A549 (cell line): ENCODE measurements around the gene UVRAG. TPM values are rescaled to one million over a fixed set of nuclear protein-coding genes. Genes with fewer than 3 reads are reported as not detected.
"Not testable (repeated sequence)": the region's sequence is repeated elsewhere in the genome, so short reads cannot be mapped to it uniquely, and the experiment has no call there.

Experiments
- ATAC-seq, 2 experiments: fragments of 200-7000 bp in 1 of 2; fragments of >200 bp in 1 of 2; cut with Nextera tagmentation in 1 of 2; cut with Tn5 transposase in 1 of 2; 3 replicates each; pipeline versions ENCODE4 v1.8.0 to v1.9.1; 2018 to 2020; ENCODE audit warnings: mild to moderate bottlenecking in 1 of 2, moderate library complexity in 1 of 2
- CTCF ChIA-PET: fragments of 300-600 bp; sonication (Branson Sonifier 250); formaldehyde crosslinking; extraction: SDS; loops from one replicate; lab custom pipeline; 2021; ENCODE audit warnings: antibody characterized with exemption, inconsistent platforms; lab: Yijun Ruan, JAX
- POLR2A ChIA-PET: fragments of 350-600 bp; formaldehyde crosslinking; extraction: SDS; loops from one replicate; lab custom pipeline; 2021; ENCODE audit warnings: antibody characterized with exemption, inconsistent platforms; lab: Yijun Ruan, JAX
- DNase-seq, 2 experiments: peaks; one replicate each; pipeline versions ENCODE4 v3.0.0 to v3.0.0-alpha.2; 2011 to 2016; ENCODE audit warnings: low read depth in 1 of 2, low spot score in 1 of 2
- FAIRE-seq: peaks from 2 replicates; lab custom pipeline; 2011; peaks lifted over from hg19 to GRCh38; lab: Jason Lieb, UNC
- H3K27ac ChIP-seq, 2 experiments: fragments of >200 bp; sonication (Bioruptor Twin); formaldehyde crosslinking; 3 replicates each; pipeline ENCODE4 v1.5.1; 2016 to 2017
- H3K4me1 ChIP-seq: fragments of >200 bp; sonication (Bioruptor Twin); formaldehyde crosslinking; 3 replicates; pipeline ENCODE4 v1.6.1; 2016
- H3K4me2 ChIP-seq: fragments of >200 bp; sonication (Bioruptor Twin); formaldehyde crosslinking; 3 replicates; pipeline ENCODE4 v1.6.1; 2016
- H3K4me3 ChIP-seq: fragments of >200 bp; sonication (Bioruptor Twin); formaldehyde crosslinking; 3 replicates; pipeline ENCODE4 v1.5.1; 2016
- H3K9me3 ChIP-seq: fragments of >200 bp; sonication (Bioruptor Twin); formaldehyde crosslinking; 3 replicates; pipeline ENCODE4 v1.6.1; 2016
- CBX8 ChIP-seq: fragments of 200-600 bp; sonication (generic); IDR thresholded peaks from 2 replicates; pipeline ENCODE4 v1.6.1; 2016
- EHF ChIP-seq: fragments of 250-450 bp; sonication (Bioruptor Pico); IDR thresholded peaks from 2 replicates; pipeline ENCODE4 v1.5.0; 2020; ENCODE audit warnings: mild to moderate bottlenecking
- EHMT2 ChIP-seq: fragments of 200-600 bp; sonication (generic); IDR thresholded peaks from 2 replicates; pipeline ENCODE4 v1.6.1; 2016; ENCODE audit warnings: antibody characterized with exemption, low read depth, mild to moderate bottlenecking, moderate library complexity
- FOXS1 ChIP-seq: fragments of 250-450 bp; sonication (Bioruptor Pico); IDR thresholded peaks from 2 replicates; pipeline ENCODE4 v1.5.0; 2020; ENCODE audit warnings: mild to moderate bottlenecking, moderate library complexity
- GATA3 ChIP-seq: IDR thresholded peaks from 2 replicates; pipeline ENCODE4 v1.6.1; 2012; ENCODE audit warnings: borderline replicate concordance
- HOXB13 ChIP-seq: fragments of 250-450 bp; sonication (Bioruptor Pico); IDR thresholded peaks from 2 replicates; pipeline ENCODE4 v1.5.0; 2020; ENCODE audit warnings: low read depth, mild to moderate bottlenecking, moderate library complexity
- JUNB ChIP-seq: fragments of >200 bp; sonication (Bioruptor Twin); formaldehyde crosslinking; IDR thresholded peaks from 2 replicates; pipeline ENCODE4 v1.6.1; 2016
- KDM1A ChIP-seq: fragments of 200-600 bp; sonication (generic); IDR thresholded peaks from 2 replicates; pipeline ENCODE4 v1.6.1; 2016; ENCODE audit warnings: low read depth, mild to moderate bottlenecking
- MAFK ChIP-seq: fragments of 450-650 bp; IDR thresholded peaks from 2 replicates; pipeline ENCODE4 v1.6.1; 2014; ENCODE audit not compliant: partially characterized antibody
- MAZ ChIP-seq: fragments of 150-350 bp; IDR thresholded peaks from 2 replicates; pipeline ENCODE4 v1.6.1; 2014; ENCODE audit warnings: antibody characterized with exemption, low read depth, low read length, borderline replicate concordance
- NFE2L2 ChIP-seq: fragments of 150-350 bp; conservative IDR thresholded peaks from 2 replicates; pipeline ENCODE4 v1.6.1; 2014; ENCODE audit warnings: low read length
- RAD21 ChIP-seq, 2 experiments: fragments of >200 bp in 1 of 2; sonication (Bioruptor Twin) in 1 of 2; formaldehyde crosslinking in 1 of 2; IDR thresholded peaks in 1 of 2; conservative IDR thresholded peaks in 1 of 2; 2 replicates in 1 of 2; 3 replicates in 1 of 2; pipeline ENCODE4 v1.6.1; 2012 to 2018; ENCODE audit warnings: inconsistent platforms in 1 of 2
- RARB ChIP-seq: fragments of 250-450 bp; sonication (Bioruptor Pico); IDR thresholded peaks from 2 replicates; pipeline ENCODE4 v1.8.0; 2021; ENCODE audit warnings: mild to moderate bottlenecking, moderate library complexity
- RCOR1 ChIP-seq: fragments of 150-350 bp; IDR thresholded peaks from 2 replicates; pipeline ENCODE4 v1.6.1; 2014; ENCODE audit warnings: antibody characterized with exemption, low read length, low read depth
- RFX5 ChIP-seq: fragments of 450-650 bp; IDR thresholded peaks from 2 replicates; pipeline ENCODE4 v1.7.1; 2014; ENCODE audit warnings: antibody characterized with exemption, mild to moderate bottlenecking, moderate library complexity
- ZC3H11A ChIP-seq: fragments of 450-650 bp; IDR thresholded peaks from 2 replicates; pipeline ENCODE4 v1.6.1; 2014; ENCODE audit warnings: antibody characterized with exemption, mild to moderate bottlenecking
- ZNF302 ChIP-seq: fragments of 250-450 bp; sonication (Bioruptor Pico); IDR thresholded peaks from 2 replicates; pipeline ENCODE4 v1.9.0; 2021; ENCODE audit warnings: inconsistent platforms, mild to moderate bottlenecking, moderate library complexity
- ZSCAN20 ChIP-seq: fragments of 250-450 bp; sonication (Bioruptor Pico); IDR thresholded peaks from 2 replicates; pipeline ENCODE4 v1.8.0; 2022; ENCODE audit warnings: mild to moderate bottlenecking, moderate library complexity
- WGBS: methylation state at CpG from one replicate; pipeline ENCODE4 v1.1.6; 2017; ENCODE audit errors: missing lambda C conversion rate; 5-methylcytosine and 5-hydroxymethylcytosine counted together
- polyA plus RNA-seq, 4 experiments: library from polyadenylated mRNA; depleted of rRNA in 3 of 4; stranded (reverse); fragments of >200 nt; fragmentation: RNase III in 1 of 4; extraction: RNeasy Plus Mini Kit Qiagen cat#74134 plus additional on column Dnase treatment in 1 of 4; gene quantifications; 2 replicates in 3 of 4; 3 replicates in 1 of 4; pipeline ENCODE4 v1.2.3, GENCODE V29; 2011 to 2017
- TF ChIP-seq, protein P1 (sequence below): fragments of 200-600 bp; sonication (generic); IDR thresholded peaks from 2 replicates; pipeline ENCODE4 v1.6.1; 2016; ENCODE audit warnings: antibody characterized with exemption, mild to moderate bottlenecking, moderate library complexity
- TF ChIP-seq, protein P2 (sequence below): fragments of >200 bp; sonication (Bioruptor Twin); formaldehyde crosslinking; IDR thresholded peaks from 3 replicates; pipeline ENCODE4 v1.5.1; 2016
- TF ChIP-seq, protein P3 (sequence below): fragments of 250-450 bp; sonication (Bioruptor Pico); IDR thresholded peaks from 2 replicates; pipeline ENCODE4 v1.5.0; 2020; ENCODE audit warnings: low read depth, mild to moderate bottlenecking, moderate library complexity
- TF ChIP-seq, protein P4 (sequence below): IDR thresholded peaks from 2 replicates; pipeline ENCODE4 v1.6.1; 2012
- TF ChIP-seq, protein P5 (sequence below): IDR thresholded peaks from 2 replicates; pipeline ENCODE4 v1.6.1; 2012; ENCODE audit warnings: low read depth, borderline replicate concordance
- TF ChIP-seq, protein P6 (sequence below): IDR thresholded peaks from 2 replicates; pipeline ENCODE4 v1.6.1; 2012

Gene UVRAG
- polyA plus RNA-seq, 2 of the 4 experiments (the other 2 are of a cell fraction): 6.1 to 14.1 TPM

DNA sequence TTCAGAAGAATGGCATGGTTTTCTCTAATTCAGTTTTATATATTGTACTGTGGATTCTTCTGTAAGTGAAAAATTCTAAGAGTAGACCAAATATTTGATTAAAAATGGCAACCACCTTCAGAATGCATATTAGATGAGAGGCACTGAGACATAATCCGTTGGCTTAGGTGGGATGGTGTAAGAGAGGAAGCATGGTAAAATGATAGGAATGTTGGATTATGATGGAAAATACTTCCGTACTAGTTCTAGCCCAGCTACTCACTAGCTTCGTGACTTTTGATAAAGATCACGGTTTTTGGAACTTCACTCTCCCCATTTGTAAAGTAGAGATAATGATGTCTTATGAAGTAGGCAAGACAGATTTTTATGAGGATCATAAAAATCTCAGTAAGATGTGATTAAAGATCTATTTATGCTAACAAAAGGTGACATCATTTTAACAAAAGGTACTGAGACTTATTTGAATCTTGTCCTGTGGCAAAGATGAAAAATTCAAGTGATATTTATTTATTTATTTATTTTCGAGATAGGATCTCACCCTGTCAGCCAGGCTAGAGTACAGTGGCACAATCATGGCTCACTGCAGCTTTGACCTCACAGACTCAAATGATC is 37.5 kb downstream of the UVRAG start:
- FAIRE-seq: no peak
- no peak overlapping the region for H3K27ac ChIP-seq
- no peak overlapping the region for H3K4me2 ChIP-seq
- DNase-seq: no peak
- H3K9me3 ChIP-seq: no peaks in the 10 kb centered on the region
- WGBS: 84% methylated on average over 5 of the region's 5 CpGs
- H3K4me3 ChIP-seq: no peak overlapping the region
- no peak for ATAC-seq
- H3K4me1 ChIP-seq: no peaks in the 10 kb centered on the region
- TF ChIP-seq ZNF302: no peak
- no peak for TF ChIP-seq EHMT2
- no peak for TF ChIP-seq HOXB13
- no peak for TF ChIP-seq RARB (CRISPR knock-in tag)
- no peak for TF ChIP-seq JUNB
- TF ChIP-seq NFE2L2: no peak
- TF ChIP-seq, protein P1, sequence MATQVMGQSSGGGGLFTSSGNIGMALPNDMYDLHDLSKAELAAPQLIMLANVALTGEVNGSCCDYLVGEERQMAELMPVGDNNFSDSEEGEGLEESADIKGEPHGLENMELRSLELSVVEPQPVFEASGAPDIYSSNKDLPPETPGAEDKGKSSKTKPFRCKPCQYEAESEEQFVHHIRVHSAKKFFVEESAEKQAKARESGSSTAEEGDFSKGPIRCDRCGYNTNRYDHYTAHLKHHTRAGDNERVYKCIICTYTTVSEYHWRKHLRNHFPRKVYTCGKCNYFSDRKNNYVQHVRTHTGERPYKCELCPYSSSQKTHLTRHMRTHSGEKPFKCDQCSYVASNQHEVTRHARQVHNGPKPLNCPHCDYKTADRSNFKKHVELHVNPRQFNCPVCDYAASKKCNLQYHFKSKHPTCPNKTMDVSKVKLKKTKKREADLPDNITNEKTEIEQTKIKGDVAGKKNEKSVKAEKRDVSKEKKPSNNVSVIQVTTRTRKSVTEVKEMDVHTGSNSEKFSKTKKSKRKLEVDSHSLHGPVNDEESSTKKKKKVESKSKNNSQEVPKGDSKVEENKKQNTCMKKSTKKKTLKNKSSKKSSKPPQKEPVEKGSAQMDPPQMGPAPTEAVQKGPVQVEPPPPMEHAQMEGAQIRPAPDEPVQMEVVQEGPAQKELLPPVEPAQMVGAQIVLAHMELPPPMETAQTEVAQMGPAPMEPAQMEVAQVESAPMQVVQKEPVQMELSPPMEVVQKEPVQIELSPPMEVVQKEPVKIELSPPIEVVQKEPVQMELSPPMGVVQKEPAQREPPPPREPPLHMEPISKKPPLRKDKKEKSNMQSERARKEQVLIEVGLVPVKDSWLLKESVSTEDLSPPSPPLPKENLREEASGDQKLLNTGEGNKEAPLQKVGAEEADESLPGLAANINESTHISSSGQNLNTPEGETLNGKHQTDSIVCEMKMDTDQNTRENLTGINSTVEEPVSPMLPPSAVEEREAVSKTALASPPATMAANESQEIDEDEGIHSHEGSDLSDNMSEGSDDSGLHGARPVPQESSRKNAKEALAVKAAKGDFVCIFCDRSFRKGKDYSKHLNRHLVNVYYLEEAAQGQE: no peak
- no peak for TF ChIP-seq EHF (CRISPR knock-in tag)
- TF ChIP-seq, all 56 proteins: peak for 0
- ChIA-PET CTCF (interaction anchor here (1.5 to 5.7 kb wide), 2 partner anchors 15 to 37 kb away, joined by 4 to 37 read pairs; partner anchors contain the start of gene UVRAG), POLR2A (no interaction called here)

DNA sequence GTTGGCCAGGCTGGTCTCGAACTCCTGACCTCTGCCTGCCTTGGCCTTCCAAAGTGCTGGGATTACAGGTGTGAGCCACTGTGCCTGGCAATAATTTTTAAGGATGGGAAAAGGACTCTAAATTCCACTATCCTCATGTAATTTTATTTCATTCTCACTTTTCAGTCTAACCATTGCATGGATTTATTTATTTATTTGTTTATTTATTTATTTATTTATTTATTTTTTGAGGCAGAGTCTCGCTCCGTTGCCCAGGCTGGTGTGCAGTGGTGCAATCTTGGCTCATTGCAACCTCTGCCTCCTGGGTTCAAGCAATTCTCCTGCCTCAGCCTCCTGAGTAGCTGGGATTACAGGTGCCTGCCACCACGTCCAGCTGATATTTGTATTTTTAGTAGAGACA is 38.6 kb downstream of the UVRAG start:
- CTCF ChIA-PET: interaction anchor here (0.6 to 5.7 kb wide), 2 partner anchors 14 to 26 kb away, joined by 3 to 37 read pairs; no protein-coding TSS in a partner anchor
- H3K27ac ChIP-seq, POLR2A ChIA-PET, ATAC-seq, H3K9me3 ChIP-seq, H3K4me2 ChIP-seq, H3K4me1 ChIP-seq, H3K4me3 ChIP-seq, FAIRE-seq, DNase-seq: not testable (repeated sequence)
- 97% methylated on average over 4 of the region's 4 CpGs for WGBS
- peak; percentile 60 for TF ChIP-seq ZC3H11A

DNA sequence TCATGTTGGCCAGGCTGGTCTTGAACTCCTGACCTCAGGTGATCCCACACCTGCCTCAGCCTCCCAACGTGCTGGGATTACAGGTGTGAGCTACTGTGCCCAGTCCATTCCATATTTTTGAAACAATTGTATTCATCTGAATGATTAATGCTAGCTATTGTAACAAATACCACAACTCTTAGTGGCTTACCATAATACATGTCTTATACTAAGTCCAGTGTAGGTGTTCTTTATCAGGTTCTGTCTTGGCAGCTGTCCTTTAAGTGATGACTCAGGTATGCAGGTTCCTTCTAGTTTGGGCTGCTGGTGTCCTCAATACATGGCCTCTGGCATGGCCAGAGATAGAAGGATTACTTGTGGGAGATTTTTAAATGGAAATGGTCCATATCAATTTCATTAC is 39.0 kb downstream of the UVRAG start:
- TF ChIP-seq ZNF302 (no peak), ZSCAN20 (no peak), JUNB (no peak), CBX8 (no peak), MAFK (no peak), MAZ (no peak), RFX5 (no peak), RCOR1 (no peak), GATA3 (no peak), RAD21 (conservative IDR thresholded peaks at IDR 0.05 in 1 of 2, IDR thresholded peaks at IDR 0.05 in 1 of 2) (no peak), KDM1A (no peak), FOXS1 (CRISPR knock-in tag) (no peak)
- TF ChIP-seq, protein P2, sequence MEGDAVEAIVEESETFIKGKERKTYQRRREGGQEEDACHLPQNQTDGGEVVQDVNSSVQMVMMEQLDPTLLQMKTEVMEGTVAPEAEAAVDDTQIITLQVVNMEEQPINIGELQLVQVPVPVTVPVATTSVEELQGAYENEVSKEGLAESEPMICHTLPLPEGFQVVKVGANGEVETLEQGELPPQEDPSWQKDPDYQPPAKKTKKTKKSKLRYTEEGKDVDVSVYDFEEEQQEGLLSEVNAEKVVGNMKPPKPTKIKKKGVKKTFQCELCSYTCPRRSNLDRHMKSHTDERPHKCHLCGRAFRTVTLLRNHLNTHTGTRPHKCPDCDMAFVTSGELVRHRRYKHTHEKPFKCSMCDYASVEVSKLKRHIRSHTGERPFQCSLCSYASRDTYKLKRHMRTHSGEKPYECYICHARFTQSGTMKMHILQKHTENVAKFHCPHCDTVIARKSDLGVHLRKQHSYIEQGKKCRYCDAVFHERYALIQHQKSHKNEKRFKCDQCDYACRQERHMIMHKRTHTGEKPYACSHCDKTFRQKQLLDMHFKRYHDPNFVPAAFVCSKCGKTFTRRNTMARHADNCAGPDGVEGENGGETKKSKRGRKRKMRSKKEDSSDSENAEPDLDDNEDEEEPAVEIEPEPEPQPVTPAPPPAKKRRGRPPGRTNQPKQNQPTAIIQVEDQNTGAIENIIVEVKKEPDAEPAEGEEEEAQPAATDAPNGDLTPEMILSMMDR: no peak
- TF ChIP-seq, protein P3, sequence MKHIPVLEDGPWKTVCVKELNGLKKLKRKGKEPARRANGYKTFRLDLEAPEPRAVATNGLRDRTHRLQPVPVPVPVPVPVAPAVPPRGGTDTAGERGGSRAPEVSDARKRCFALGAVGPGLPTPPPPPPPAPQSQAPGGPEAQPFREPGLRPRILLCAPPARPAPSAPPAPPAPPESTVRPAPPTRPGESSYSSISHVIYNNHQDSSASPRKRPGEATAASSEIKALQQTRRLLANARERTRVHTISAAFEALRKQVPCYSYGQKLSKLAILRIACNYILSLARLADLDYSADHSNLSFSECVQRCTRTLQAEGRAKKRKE (CRISPR knock-in tag): no peak
- TF ChIP-seq, protein P4, sequence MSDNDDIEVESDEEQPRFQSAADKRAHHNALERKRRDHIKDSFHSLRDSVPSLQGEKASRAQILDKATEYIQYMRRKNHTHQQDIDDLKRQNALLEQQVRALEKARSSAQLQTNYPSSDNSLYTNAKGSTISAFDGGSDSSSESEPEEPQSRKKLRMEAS: no peak
- TF ChIP-seq, protein P5, sequence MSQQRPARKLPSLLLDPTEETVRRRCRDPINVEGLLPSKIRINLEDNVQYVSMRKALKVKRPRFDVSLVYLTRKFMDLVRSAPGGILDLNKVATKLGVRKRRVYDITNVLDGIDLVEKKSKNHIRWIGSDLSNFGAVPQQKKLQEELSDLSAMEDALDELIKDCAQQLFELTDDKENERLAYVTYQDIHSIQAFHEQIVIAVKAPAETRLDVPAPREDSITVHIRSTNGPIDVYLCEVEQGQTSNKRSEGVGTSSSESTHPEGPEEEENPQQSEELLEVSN: no peak
- TF ChIP-seq, protein P6, sequence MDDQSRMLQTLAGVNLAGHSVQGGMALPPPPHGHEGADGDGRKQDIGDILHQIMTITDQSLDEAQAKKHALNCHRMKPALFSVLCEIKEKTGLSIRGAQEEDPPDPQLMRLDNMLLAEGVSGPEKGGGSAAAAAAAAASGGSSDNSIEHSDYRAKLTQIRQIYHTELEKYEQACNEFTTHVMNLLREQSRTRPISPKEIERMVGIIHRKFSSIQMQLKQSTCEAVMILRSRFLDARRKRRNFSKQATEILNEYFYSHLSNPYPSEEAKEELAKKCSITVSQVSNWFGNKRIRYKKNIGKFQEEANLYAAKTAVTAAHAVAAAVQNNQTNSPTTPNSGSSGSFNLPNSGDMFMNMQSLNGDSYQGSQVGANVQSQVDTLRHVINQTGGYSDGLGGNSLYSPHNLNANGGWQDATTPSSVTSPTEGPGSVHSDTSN: no peak
- H3K27ac ChIP-seq: no peak overlapping the region
- no peak overlapping the region for H3K4me3 ChIP-seq
- CTCF ChIA-PET: interaction anchor here (0.6 to 5.7 kb wide), 2 partner anchors 14 to 27 kb away, joined by 3 to 37 read pairs; no protein-coding TSS in a partner anchor
- no peak overlapping the region for H3K4me2 ChIP-seq
- DNase-seq (no peak), FAIRE-seq (no peak), ATAC-seq (no peak)
- POLR2A ChIA-PET: no interaction called here
- WGBS: 40% methylated on average over 1 of the region's 1 CpG
- H3K9me3 ChIP-seq: no peaks in the 10 kb centered on the region
- H3K4me1 ChIP-seq: peaks cover 10% of the 10 kb centered on the region; the same call in 2 of the 3 replicates
